HCT116 (cell line): ENCODE data around the gene FXYD4. TPM values are rescaled to one million over a fixed set of nuclear protein-coding genes. Genes with fewer than 3 reads are reported as not detected.

Experiments
- ATAC-seq: fragments of 200-7000 bp; cut with Tn5 transposase; 2 replicates; pipeline ENCODE4 v1.9.1; 2020; ENCODE audit warnings: mild to moderate bottlenecking, moderate library complexity
- BruUV-seq: library from RNA; stranded (reverse); fragments of 400-500 nt; replicated peaks from 2 replicates; lab custom pipeline; 2021; lab: Mats Ljungman, UMichigan
- CTCF ChIA-PET: fragments of 300-600 bp; sonication (Branson Sonifier 250); formaldehyde crosslinking; loops from one replicate; lab custom pipeline; 2021; ENCODE audit warnings: antibody characterized with exemption; lab: Charles Lee
- POLR2A ChIA-PET: fragments of 300-600, 350-600 bp; sonication (Branson Sonifier 250); formaldehyde crosslinking; loops from one replicate; lab custom pipeline; 2021; ENCODE audit warnings: antibody characterized with exemption; lab: Charles Lee
- RAD21 ChIA-PET, 2 experiments: fragments of 300-600 bp; sonication (Branson Sonifier 250); formaldehyde crosslinking; loops; one replicate each; lab custom pipeline; 2023; ENCODE audit warnings: low total read pairs in 2 of 2; ENCODE audit not compliant: uncharacterized antibody in 2 of 2, unreplicated experiment in 2 of 2, low non-redundant PET in 1 of 2; lab: Charles Lee
- DNase-seq: peaks from one replicate; pipeline ENCODE4 v3.0.0-alpha.2; 2010; ENCODE audit warnings: low read depth, low spot score
- H2AFZ ChIP-seq: fragments of 200-600 bp; shearing (Covaris generic), sonication (generic); 2 replicates; pipeline ENCODE4 v1.6.1; 2017; ENCODE audit warnings: low read depth, mixed run types, mixed read lengths, antibody characterized with exemption, low read length; ENCODE audit not compliant: poor library complexity, severe bottlenecking
- H3K27ac ChIP-seq: 2 replicates; pipeline ENCODE4 v1.5.1; 2012; ENCODE audit warnings: low read depth, low read length
- H3K27me3 ChIP-seq: fragments of 200-600 bp; sonication (generic); 2 replicates; pipeline ENCODE4 v1.6.1; 2016; ENCODE audit warnings: mixed run types, low read length, mixed read lengths; ENCODE audit not compliant: insufficient read depth
- H3K36me3 ChIP-seq, 2 experiments: fragments of 200-500 bp in 1 of 2; fragments of 200-600 bp in 1 of 2; sonication (Bioruptor generic) in 1 of 2; sonication (generic) in 1 of 2; 2 replicates each; pipeline versions ENCODE4 v1.5.1 to v1.6.1; 2014 to 2016; ENCODE audit warnings: low read length in 2 of 2, inconsistent platforms in 1 of 2, mixed read lengths in 1 of 2, mixed run types in 1 of 2; ENCODE audit not compliant: insufficient read depth in 2 of 2, control insufficient read depth in 1 of 2
- H3K4me1 ChIP-seq, 2 experiments: fragments of 200-600 bp in 1 of 2; sonication (generic) in 1 of 2; 2 replicates each; pipeline versions ENCODE4 v1.5.1 to v1.6.1; 2012 to 2017; ENCODE audit warnings: low read length in 2 of 2, inconsistent platforms in 1 of 2, mild to moderate bottlenecking in 1 of 2, mixed read lengths in 1 of 2, mixed run types in 1 of 2, moderate library complexity in 1 of 2; ENCODE audit not compliant: insufficient read depth in 2 of 2, control insufficient read depth in 1 of 2
- H3K4me2 ChIP-seq: fragments of 200-600 bp; sonication (generic); 2 replicates; pipeline ENCODE4 v1.6.1; 2017; ENCODE audit warnings: mixed run types, low read length, mixed read lengths
- H3K4me3 ChIP-seq, 2 experiments: fragments of 200-600 bp in 1 of 2; sonication (generic) in 1 of 2; replicated peaks in 1 of 2; 2 replicates each; pipeline ENCODE4 v1.5.1; 2011 to 2016; ENCODE audit warnings: low read length in 2 of 2, control low read depth in 1 of 2, low read depth in 1 of 2, mild to moderate bottlenecking in 1 of 2, mixed read lengths in 1 of 2, mixed run types in 1 of 2
- H3K79me2 ChIP-seq: fragments of 200-600 bp; sonication (generic); 2 replicates; pipeline ENCODE4 v1.6.1; 2017; ENCODE audit warnings: mild to moderate bottlenecking, mixed run types, low read length, moderate library complexity, mixed read lengths; ENCODE audit not compliant: insufficient read depth
- H3K9ac ChIP-seq: fragments of 200-600 bp; sonication (generic); 2 replicates; pipeline ENCODE4 v1.6.1; 2016; ENCODE audit warnings: low read length, mixed read lengths
- H3K9me2 ChIP-seq: fragments of 200-600 bp; sonication (generic), shearing (Covaris generic); 2 replicates; pipeline ENCODE4 v1.6.1; 2017; ENCODE audit warnings: mixed run types, mild to moderate bottlenecking, moderate library complexity; ENCODE audit not compliant: insufficient read depth
- H3K9me3 ChIP-seq, 2 experiments: fragments of 200-500 bp in 1 of 2; fragments of 200-600 bp in 1 of 2; sonication (Bioruptor generic) in 1 of 2; sonication (generic) in 1 of 2; 2 replicates each; pipeline ENCODE4 v1.6.1; 2014 to 2017; ENCODE audit warnings: low read length in 2 of 2, mixed read lengths in 2 of 2, inconsistent platforms in 1 of 2, low read depth in 1 of 2, mild to moderate bottlenecking in 1 of 2, mixed run types in 1 of 2, moderate library complexity in 1 of 2; ENCODE audit not compliant: control insufficient read depth in 1 of 2, insufficient read depth in 1 of 2
- H4K20me1 ChIP-seq: fragments of 200-600 bp; sonication (generic), shearing (Covaris generic); 2 replicates; pipeline ENCODE4 v1.6.1; 2017; ENCODE audit warnings: mixed run types, mild to moderate bottlenecking, moderate library complexity; ENCODE audit not compliant: insufficient read depth
- ATF3 ChIP-seq: IDR thresholded peaks from 2 replicates; pipeline ENCODE4 v1.6.1; 2012
- CBX3 ChIP-seq: IDR thresholded peaks from 2 replicates; pipeline ENCODE4 v1.6.1; 2012; ENCODE audit warnings: low read depth
- CEBPB ChIP-seq: IDR thresholded peaks from 2 replicates; pipeline ENCODE4 v1.6.1; 2012; ENCODE audit warnings: low read depth
- CTCF ChIP-seq, 3 experiments: fragments of 200-600 bp in 1 of 3; sonication (generic) in 1 of 3; IDR thresholded peaks in 2 of 3; conservative IDR thresholded peaks in 1 of 3; 2 replicates each; pipeline ENCODE4 v1.5.1; 2012 to 2017; ENCODE audit warnings: low read depth in 2 of 3, low read length in 2 of 3, antibody characterized with exemption in 1 of 3, borderline replicate concordance in 1 of 3, control low read depth in 1 of 3, mild to moderate bottlenecking in 1 of 3, mixed read lengths in 1 of 3, mixed run types in 1 of 3, moderate library complexity in 1 of 3; ENCODE audit not compliant: insufficient read depth in 1 of 3
- ELF1 ChIP-seq: IDR thresholded peaks from 2 replicates; pipeline ENCODE4 v1.6.1; 2012; ENCODE audit warnings: low read depth, borderline replicate concordance
- EZH2 ChIP-seq: fragments of 200-600 bp; sonication (generic); IDR thresholded peaks from 2 replicates; pipeline ENCODE4 v1.6.1; 2017; ENCODE audit warnings: antibody characterized with exemption, mixed run types
- EZH2phosphoT487 ChIP-seq: fragments of 200-600 bp; IDR thresholded peaks from 2 replicates; pipeline ENCODE4 v1.6.1; 2018; ENCODE audit warnings: antibody characterized with exemption, borderline replicate concordance
- FOSL1 ChIP-seq: IDR thresholded peaks from 2 replicates; pipeline ENCODE4 v1.6.1; 2012; ENCODE audit warnings: low read depth
- JUND ChIP-seq: IDR thresholded peaks from 2 replicates; pipeline ENCODE4 v1.6.1; 2012
- POLR2AphosphoS5 ChIP-seq: IDR thresholded peaks from 2 replicates; pipeline ENCODE4 v1.6.1; 2011; ENCODE audit warnings: mild to moderate bottlenecking, low read depth, low read length, moderate library complexity
- RAD21 ChIP-seq: IDR thresholded peaks from 2 replicates; pipeline ENCODE4 v1.6.1; 2012; ENCODE audit warnings: low read depth, mild to moderate bottlenecking
- REST ChIP-seq: IDR thresholded peaks from 2 replicates; pipeline ENCODE4 v1.6.1; 2012; ENCODE audit warnings: low read depth
- SIN3A ChIP-seq: IDR thresholded peaks from 2 replicates; pipeline ENCODE4 v1.6.1; 2012; ENCODE audit warnings: low read depth
- SP1 ChIP-seq: IDR thresholded peaks from 2 replicates; pipeline ENCODE4 v1.6.1; 2012; ENCODE audit warnings: low read depth
- TCF7L2 ChIP-seq: IDR thresholded peaks from 2 replicates; pipeline ENCODE4 v1.7.0; 2011; ENCODE audit warnings: borderline replicate concordance, inconsistent platforms; ENCODE audit not compliant: insufficient read depth, insufficient read length; ENCODE audit errors: extremely low read depth
- YY1 ChIP-seq: IDR thresholded peaks from 2 replicates; pipeline ENCODE4 v1.6.1; 2011; ENCODE audit warnings: low read length, low read depth, moderate library complexity, mild to moderate bottlenecking; ENCODE audit not compliant: insufficient replicate concordance; ENCODE audit errors: extremely low read depth
- ZFX ChIP-seq: fragments of 450-650 bp; IDR thresholded peaks from 2 replicates; pipeline ENCODE4 v1.6.1; 2017
- ZNF274 ChIP-seq: fragments of 200-500 bp; sonication (Bioruptor generic); IDR thresholded peaks from 2 replicates; pipeline ENCODE4 v1.6.1; 2014; ENCODE audit warnings: mild to moderate bottlenecking, low read depth, low read length, inconsistent platforms
- intact Hi-C: fragments of 100-400 bp; cut with micrococcal nuclease; formaldehyde crosslinking; loops from 2 replicates; pipeline ENCODE4 v1.10.0; 2022
- total RNA-seq: library from RNA; stranded (reverse); gene quantifications from one replicate; pipeline ENCODE4 v1.2.1, GENCODE V29; 2021; ENCODE audit not compliant: unreplicated experiment
- TF ChIP-seq, protein P1 (sequence below): IDR thresholded peaks from 2 replicates; pipeline ENCODE4 v1.6.1; 2011; ENCODE audit warnings: mild to moderate bottlenecking, low read length, moderate library complexity; ENCODE audit not compliant: insufficient replicate concordance; ENCODE audit errors: extremely low read depth
- TF ChIP-seq, protein P2 (sequence below): IDR thresholded peaks from 2 replicates; pipeline ENCODE4 v1.6.1; 2012

Gene FXYD4
- total RNA-seq, 1 experiment from 2014 or later: 0.71 TPM

DNA sequence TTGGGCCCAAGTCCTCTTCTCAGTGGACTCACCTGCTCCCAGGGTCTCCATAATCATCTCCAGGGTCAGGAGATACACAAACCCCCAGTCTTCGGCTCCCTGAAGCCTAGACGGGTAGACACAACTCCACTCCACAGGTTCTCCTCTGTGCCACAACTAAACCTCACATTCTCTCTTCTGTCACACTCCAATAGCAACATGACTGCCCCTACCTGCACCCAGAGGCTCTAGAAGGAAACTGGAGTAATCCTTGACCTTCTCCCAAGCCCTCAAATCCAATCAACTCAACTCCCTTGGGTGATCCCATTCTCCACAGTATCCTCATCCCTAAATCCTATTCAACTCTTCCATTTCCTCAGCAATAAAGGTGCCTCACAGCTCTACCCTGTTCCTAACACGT is 21.3 kb downstream of the FXYD4 start:
- Histone ChIP-seq H3K9ac (no peak overlapping the region), H3K4me1 (peaks cover 4 to 27% of the 10 kb centered on the region in 2 experiments; a peak in 3 of 4 replicates), H2AFZ (no peak overlapping the region), H3K4me2 (no peak overlapping the region), H3K79me2 (peaks cover 99% of the 10 kb centered on the region), H3K9me2 (no peaks in the 10 kb centered on the region), H3K9me3 (no peaks in the 10 kb centered on the region), H3K27me3 (no peaks in the 10 kb centered on the region), H3K27ac (peak overlapping the region; percentile 31), H3K36me3 (peaks cover 49 to 86% of the 10 kb centered on the region in 2 experiments), H4K20me1 (peaks cover 42% of the 10 kb centered on the region; the same call in 1 of the 2 replicates), H3K4me3 (no peak overlapping the region)
- RAD21 ChIA-PET: no interaction called here
- no peak for TF ChIP-seq TCF7L2
- no peak for TF ChIP-seq FOSL1
- TF ChIP-seq, protein P1, sequence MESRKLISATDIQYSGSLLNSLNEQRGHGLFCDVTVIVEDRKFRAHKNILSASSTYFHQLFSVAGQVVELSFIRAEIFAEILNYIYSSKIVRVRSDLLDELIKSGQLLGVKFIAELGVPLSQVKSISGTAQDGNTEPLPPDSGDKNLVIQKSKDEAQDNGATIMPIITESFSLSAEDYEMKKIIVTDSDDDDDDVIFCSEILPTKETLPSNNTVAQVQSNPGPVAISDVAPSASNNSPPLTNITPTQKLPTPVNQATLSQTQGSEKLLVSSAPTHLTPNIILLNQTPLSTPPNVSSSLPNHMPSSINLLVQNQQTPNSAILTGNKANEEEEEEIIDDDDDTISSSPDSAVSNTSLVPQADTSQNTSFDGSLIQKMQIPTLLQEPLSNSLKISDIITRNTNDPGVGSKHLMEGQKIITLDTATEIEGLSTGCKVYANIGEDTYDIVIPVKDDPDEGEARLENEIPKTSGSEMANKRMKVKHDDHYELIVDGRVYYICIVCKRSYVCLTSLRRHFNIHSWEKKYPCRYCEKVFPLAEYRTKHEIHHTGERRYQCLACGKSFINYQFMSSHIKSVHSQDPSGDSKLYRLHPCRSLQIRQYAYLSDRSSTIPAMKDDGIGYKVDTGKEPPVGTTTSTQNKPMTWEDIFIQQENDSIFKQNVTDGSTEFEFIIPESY: no peak
- no peak for TF ChIP-seq EZH2phosphoT487
- no peak for TF ChIP-seq ATF3
- no peak for TF ChIP-seq RAD21
- TF ChIP-seq ZFX: no peak
- no peak for TF ChIP-seq EZH2
- TF ChIP-seq YY1: no peak
- no peak for TF ChIP-seq JUND
- no peak for TF ChIP-seq SP1
- no peak for TF ChIP-seq CTCF (IDR thresholded peaks at IDR 0.05 in 2 of 3, conservative IDR thresholded peaks at IDR 0.05 in 1 of 3; ENCODE audit: borderline replicate concordance in 1 of 3, insufficient read depth in 1 of 3, low read depth in 2 of 3, low read length in 2 of 3)
- TF ChIP-seq, protein P2, sequence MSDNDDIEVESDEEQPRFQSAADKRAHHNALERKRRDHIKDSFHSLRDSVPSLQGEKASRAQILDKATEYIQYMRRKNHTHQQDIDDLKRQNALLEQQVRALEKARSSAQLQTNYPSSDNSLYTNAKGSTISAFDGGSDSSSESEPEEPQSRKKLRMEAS: no peak
- no peak for TF ChIP-seq POLR2AphosphoS5
- TF ChIP-seq SIN3A: no peak
- TF ChIP-seq CBX3: no peak
- no peak for TF ChIP-seq ELF1
- TF ChIP-seq ZNF274: no peak
- TF ChIP-seq CEBPB: no peak
- no peak for TF ChIP-seq REST
- CTCF ChIA-PET: no interaction called here
- no peak for DNase-seq
- no peak for ATAC-seq
- POLR2A ChIA-PET: no interaction called here
- BruUV-seq: no TSS peak
- intact Hi-C loops: no loop called here
